Activated CD4-positive, alpha-beta T cell treated with anti-CD3 and anti-CD28 coated beads for 36 hours (primary cell): ENCODE results near the gene MAD2L1BP. TPM values are rescaled to one million over a fixed set of nuclear protein-coding genes. Genes with fewer than 3 reads are reported as not detected.
"Not testable (repeated sequence)": the region's sequence is repeated elsewhere in the genome, so short reads cannot be mapped to it uniquely, and the experiment has no call there.

Experiments used
- ATAC-seq: fragments of 200-7000 bp; cut with Tn5 transposase; one replicate; pipeline ENCODE4 v1.10.0; 2021; ENCODE audit warnings: mild to moderate bottlenecking, moderate library complexity
- CTCF ChIA-PET: fragments of 350-600 bp; sonication (Branson Sonifier 250); formaldehyde crosslinking; loops from one replicate; lab custom pipeline; 2021; ENCODE audit warnings: antibody characterized with exemption; lab: Charles Lee
- POLR2A ChIA-PET: fragments of 350-600 bp; sonication (Branson Sonifier 250); formaldehyde crosslinking; loops from one replicate; lab custom pipeline; 2021; ENCODE audit warnings: antibody characterized with exemption, inconsistent platforms; lab: Charles Lee
- DNase-seq: peaks from one replicate; pipeline ENCODE4 v3.0.0-alpha.2; 2020
- H3K27ac Mint-ChIP-seq: one replicate; pipeline ENCODE4 v1.8.0; 2021; ENCODE audit warnings: mixed read lengths
- H3K27me3 Mint-ChIP-seq: one replicate; pipeline ENCODE4 v1.8.0; 2021; ENCODE audit warnings: mixed read lengths
- H3K36me3 Mint-ChIP-seq: one replicate; pipeline ENCODE4 v1.8.0; 2021; ENCODE audit warnings: low read depth, mixed read lengths
- H3K4me1 Mint-ChIP-seq: one replicate; pipeline ENCODE4 v1.8.0; 2021; ENCODE audit warnings: mixed read lengths
- H3K4me3 Mint-ChIP-seq: one replicate; pipeline ENCODE4 v1.8.0; 2021; ENCODE audit warnings: mild to moderate bottlenecking, moderate library complexity, mixed read lengths
- H3K9me3 Mint-ChIP-seq: one replicate; pipeline ENCODE4 v1.8.0; 2021; ENCODE audit warnings: low read depth, mixed read lengths
- intact Hi-C, 2 experiments: fragments of 100-400 bp; cut with DNase I in 1 of 2; cut with micrococcal nuclease in 1 of 2; formaldehyde crosslinking; loops; one replicate each; pipeline versions ENCODE4 v1.14.2 to v1.15.1; 2022 to 2024; cut with DNase I, micrococcal nuclease
- total RNA-seq, 2 experiments: library from RNA; stranded (reverse); gene quantifications; one replicate each; pipeline ENCODE4 v1.2.3, GENCODE V29; 2021

The MAD2L1BP gene
- total RNA-seq, 2 experiments from 2014 or later, result 35.1 to 35.3 TPM

- Mint-ChIP-seq H3K36me3 (peaks cover 52% of the 10 kb centered on the region), H3K4me1 (peaks cover 34% of the 10 kb centered on the region), H3K27me3 (no peaks in the 10 kb centered on the region), H3K9me3 (no peaks in the 10 kb centered on the region), H3K27ac (peak overlapping the region; percentile 47), H3K4me3 (no peak overlapping the region)
- DNase-seq (no peak), ATAC-seq (no peak)
- ChIA-PET POLR2A (interaction anchor here (1.0 kb wide), 1 partner anchor 11 kb away, joined by 4 read pairs; no protein-coding TSS in a partner anchor), CTCF (interaction anchor here (0.5 to 1.7 kb wide), 4 partner anchors 10 to 130 kb away, joined by 3 to 4 read pairs (median 3); partner anchors contain the start of gene VEGFA)
- intact Hi-C loops, result loop anchor here in 1 of 2 experiments (5.0 kb wide), 1 partner anchor 362 kb away; no protein-coding TSS in a partner anchor
These were observed 4.6 kb downstream of the MAD2L1BP start for GRCh38 chr6:43639984-43640800.

- Mint-ChIP-seq H3K27me3 (no peaks in the 10 kb centered on the region), H3K27ac (peak within 1 kb of the TSS; percentile 77), H3K4me1 (peaks cover 13% of the 10 kb centered on the region), H3K36me3 (peaks cover 16% of the 10 kb centered on the region), H3K9me3 (no peaks in the 10 kb centered on the region), H3K4me3 (peak within 1 kb of the TSS; percentile 71)
- DNase-seq (peak; percentile 86), ATAC-seq (peak; percentile 92)
- ChIA-PET POLR2A (interaction anchor here (1.0 kb wide), 1 partner anchor 41 kb away, joined by 3 read pairs; no protein-coding TSS in a partner anchor), CTCF (interaction anchor here (0.5 to 2.1 kb wide), 5 partner anchors 15 to 429 kb away, joined by 3 to 10 read pairs (median 3); no protein-coding TSS in a partner anchor)
- intact Hi-C loops, result loop anchor here in 1 of 2 experiments (1.0 kb wide), 2 partner anchors 10 to 15 kb away; partner anchors contain the start of gene MAD2L1BP
These were observed 9.4 kb downstream of the MAD2L1BP start, which contains the start of gene RSPH9 for GRCh38 chr6:43644940-43645612. TSS of gene RSPH9 (plus strand) at chr6:43645036. CDS start at chr6:43645099, 63 bp downstream.

DNA sequence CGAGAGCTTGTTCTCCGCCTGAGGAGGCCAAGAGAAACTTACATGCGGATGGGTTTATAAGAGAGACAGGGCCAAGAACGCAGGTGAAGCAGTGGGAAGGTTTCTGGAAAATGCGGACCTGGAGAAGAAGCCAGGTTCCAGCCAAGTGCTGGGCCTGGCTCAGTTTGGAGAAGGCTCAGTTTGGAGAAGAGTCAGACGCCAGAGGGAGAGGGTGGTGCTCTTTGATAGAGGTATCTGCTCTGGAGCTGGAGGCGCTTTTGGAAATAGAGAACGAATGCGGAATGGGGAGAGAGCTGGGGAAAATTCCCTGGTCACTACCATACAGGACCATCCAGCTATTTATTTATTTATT, 9.9 kb downstream of the MAD2L1BP start:
- intact Hi-C loops, result loop anchor here in 1 of 2 experiments (1.0 kb wide), 2 partner anchors 10 to 15 kb away; partner anchors contain the start of gene MAD2L1BP
- H3K36me3 Mint-ChIP-seq, result peaks cover 11% of the 10 kb centered on the region
- H3K27ac Mint-ChIP-seq, result peak overlapping the region; percentile 77
- DNase-seq (no peak), ATAC-seq (peak; percentile 24)
- H3K4me3 Mint-ChIP-seq, result peak overlapping the region; percentile 71
- CTCF ChIA-PET, result interaction anchor here (0.6 to 2.1 kb wide), 5 partner anchors 11 to 428 kb away, joined by 3 to 10 read pairs (median 4); no protein-coding TSS in a partner anchor
- peaks cover 8% of the 10 kb centered on the region for H3K4me1 Mint-ChIP-seq
- no peaks in the 10 kb centered on the region for H3K9me3 Mint-ChIP-seq
- H3K27me3 Mint-ChIP-seq, result no peaks in the 10 kb centered on the region
- POLR2A ChIA-PET, result interaction anchor here (1.0 kb wide), 1 partner anchor 40 kb away, joined by 3 read pairs; no protein-coding TSS in a partner anchor

- ChIA-PET CTCF (interaction anchor here (0.6 to 1.8 kb wide), 6 partner anchors 11 to 257 kb away, joined by 3 to 7 read pairs (median 3); partner anchors contain the start of gene MAD2L1BP), POLR2A (no interaction called here)
- Mint-ChIP-seq H3K27me3 (no peaks in the 10 kb centered on the region), H3K9me3 (no peaks in the 10 kb centered on the region), H3K4me3 (no peak overlapping the region), H3K27ac (no peak overlapping the region), H3K36me3 (peaks cover 5% of the 10 kb centered on the region), H3K4me1 (peaks cover 5% of the 10 kb centered on the region)
- no peak for DNase-seq
- intact Hi-C loops, result no loop called here
- no peak for ATAC-seq
These were observed 12.0 kb downstream of the MAD2L1BP start for GRCh38 chr6:43647613-43648012.

DNA sequence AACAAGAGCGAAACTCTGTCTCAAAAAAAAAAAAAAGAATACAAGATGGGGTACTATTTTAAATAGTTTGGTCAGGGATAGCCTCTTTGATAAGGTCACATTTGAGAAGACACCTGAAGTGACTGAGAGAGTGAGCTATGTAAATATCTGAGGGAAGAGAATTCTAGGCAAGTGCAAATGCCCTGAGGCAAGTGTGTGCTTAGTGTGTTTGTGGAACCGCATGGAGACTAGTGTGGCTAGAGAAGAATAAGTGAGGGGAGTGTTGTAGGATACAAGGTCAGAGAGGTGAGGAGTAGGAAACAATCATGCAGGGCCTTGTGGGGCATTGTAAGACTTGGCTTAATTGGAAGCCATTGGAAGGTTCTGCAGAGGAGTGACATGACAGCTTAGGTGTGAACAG, 12.6 kb downstream of the MAD2L1BP start:
- Mint-ChIP-seq H3K9me3 (no peaks in the 10 kb centered on the region), H3K27ac (no peak overlapping the region), H3K4me1 (peaks cover 5% of the 10 kb centered on the region), H3K36me3 (peaks cover 2% of the 10 kb centered on the region), H3K4me3 (no peak overlapping the region), H3K27me3 (no peaks in the 10 kb centered on the region)
- intact Hi-C loops, result no loop called here
- no peak for ATAC-seq
- ChIA-PET POLR2A (interaction anchor here (0.6 kb wide), 1 partner anchor 72 kb away, joined by 5 read pairs; no protein-coding TSS in a partner anchor), CTCF (interaction anchor here (0.6 to 1.2 kb wide), 4 partner anchors 16 to 258 kb away, joined by 3 read pairs; no protein-coding TSS in a partner anchor)
- DNase-seq, result no peak

GRCh38 chr6:43652822-43653221, 17.2 kb downstream of the MAD2L1BP start:
- H3K27me3 Mint-ChIP-seq, H3K36me3 Mint-ChIP-seq, ATAC-seq, H3K9me3 Mint-ChIP-seq, H3K4me3 Mint-ChIP-seq, H3K4me1 Mint-ChIP-seq, DNase-seq, intact Hi-C loops, H3K27ac Mint-ChIP-seq: not testable (repeated sequence)
- POLR2A ChIA-PET, result interaction anchor here (0.6 kb wide), 1 partner anchor 26 kb away, joined by 3 read pairs; no protein-coding TSS in a partner anchor
- CTCF ChIA-PET, result interaction anchor here (0.9 to 1.0 kb wide), 2 partner anchors 92 to 471 kb away, joined by 3 read pairs; no protein-coding TSS in a partner anchor

- DNase-seq (no peak), ATAC-seq (no peak)
- intact Hi-C loops, result no loop called here
- Mint-ChIP-seq H3K36me3 (no peaks in the 10 kb centered on the region), H3K27me3 (no peaks in the 10 kb centered on the region), H3K4me3 (no peak overlapping the region), H3K9me3 (no peaks in the 10 kb centered on the region), H3K4me1 (no peaks in the 10 kb centered on the region), H3K27ac (no peak overlapping the region)
- CTCF ChIA-PET, result interaction anchor here (1.2 to 1.5 kb wide), 3 partner anchors 11 to 13 kb away, joined by 3 to 4 read pairs (median 4); no protein-coding TSS in a partner anchor
- POLR2A ChIA-PET, result no interaction called here
These were observed 21.7 kb downstream of the MAD2L1BP start for GRCh38 chr6:43657221-43657802.

GRCh38 chr6:43658161-43658560, 22.5 kb downstream of the MAD2L1BP start:
- no peak overlapping the region for H3K4me3 Mint-ChIP-seq
- DNase-seq, result no peak
- ATAC-seq, result no peak
- intact Hi-C loops, result no loop called here
- CTCF ChIA-PET, result interaction anchor here (0.9 to 1.5 kb wide), 2 partner anchors 10 to 14 kb away, joined by 3 to 4 read pairs; no protein-coding TSS in a partner anchor
- POLR2A ChIA-PET, result no interaction called here
- no peak overlapping the region for H3K27ac Mint-ChIP-seq
- no peaks in the 10 kb centered on the region for H3K27me3 Mint-ChIP-seq
- no peaks in the 10 kb centered on the region for H3K36me3 Mint-ChIP-seq
- H3K4me1 Mint-ChIP-seq, result peaks cover 2% of the 10 kb centered on the region
- H3K9me3 Mint-ChIP-seq, result no peaks in the 10 kb centered on the region

GRCh38 chr6:43662948-43663347, 27.3 kb downstream of the MAD2L1BP start:
- H3K9me3 Mint-ChIP-seq, intact Hi-C loops, DNase-seq, H3K27ac Mint-ChIP-seq, POLR2A ChIA-PET, H3K4me3 Mint-ChIP-seq, H3K36me3 Mint-ChIP-seq, H3K27me3 Mint-ChIP-seq: not testable (repeated sequence)
- peak; percentile 46 for ATAC-seq
- CTCF ChIA-PET, result interaction anchor here (0.7 to 1.6 kb wide), 3 partner anchors 110 to 519 kb away, joined by 3 read pairs; no protein-coding TSS in a partner anchor
- H3K4me1 Mint-ChIP-seq, result peaks cover 13% of the 10 kb centered on the region

- ATAC-seq, result no peak
- intact Hi-C loops, result loop anchor here in 1 of 2 experiments (5.0 kb wide), 1 partner anchor 107 kb away; the partner anchor contains the start of gene VEGFA
- POLR2A ChIA-PET, result interaction anchor here (0.6 to 1.2 kb wide), 2 partner anchors 50 to 337 kb away, joined by 4 to 6 read pairs; no protein-coding TSS in a partner anchor
- CTCF ChIA-PET, result interaction anchor here (0.5 to 3.7 kb wide), 12 partner anchors 30 to 556 kb away, joined by 3 to 20 read pairs (median 4); partner anchors contain the start of genes MAD2L1BP and VEGFA
- Mint-ChIP-seq H3K9me3 (no peaks in the 10 kb centered on the region), H3K4me3 (no peak overlapping the region), H3K27me3 (no peaks in the 10 kb centered on the region), H3K36me3 (peaks cover 2% of the 10 kb centered on the region), H3K4me1 (peaks cover 37% of the 10 kb centered on the region), H3K27ac (no peak overlapping the region)
- no peak for DNase-seq
These were observed 29.7 kb downstream of the MAD2L1BP start for GRCh38 chr6:43665376-43665775.
